GM12891 (cell line): ENCODE measurements around the gene FBXL3.

Experiments used
- PAX5 ChIP-seq: IDR thresholded peaks from 2 replicates; pipeline ENCODE4 v1.6.1; 2011; ENCODE audit warnings: low read length, moderate library complexity, mild to moderate bottlenecking; ENCODE audit not compliant: insufficient read depth, severe bottlenecking
- POLR2A ChIP-seq: IDR thresholded peaks from 2 replicates; pipeline ENCODE4 v1.6.1; 2011; ENCODE audit warnings: low read depth, low read length, control low read depth
- POLR2AphosphoS5 ChIP-seq: IDR thresholded peaks from 2 replicates; pipeline ENCODE4 v1.6.1; 2011; ENCODE audit warnings: low read depth, low read length, control low read depth
- POU2F2 ChIP-seq: IDR thresholded peaks from 2 replicates; pipeline ENCODE4 v1.6.1; 2011; ENCODE audit warnings: low read depth, mild to moderate bottlenecking, control low read depth, low read length, moderate library complexity
- SPI1 ChIP-seq: IDR thresholded peaks from 2 replicates; pipeline ENCODE4 v1.6.1; 2011; ENCODE audit warnings: low read depth, low read length, control low read depth
- TAF1 ChIP-seq: IDR thresholded peaks from 2 replicates; pipeline ENCODE4 v1.6.1; 2011; ENCODE audit warnings: low read depth, low read length, control low read depth

- TF ChIP-seq POLR2A = no peak
- TF ChIP-seq POLR2AphosphoS5 = no peak
- no peak for TF ChIP-seq POU2F2
- TF ChIP-seq SPI1 = no peak
- TF ChIP-seq TAF1 = no peak
- TF ChIP-seq PAX5 = no peak
Observed at GRCh38 chr13:77022341-77022740, 4.6 kb downstream of the FBXL3 start.
